HG02623 (cell line): ENCODE data around the gene ATP2A1.
"Not testable (repeated sequence)": the region's sequence is repeated elsewhere in the genome, so short reads cannot be mapped to it uniquely, and the experiment has no call there.

Experiments
- ATAC-seq: cut with Tn5 transposase; IDR thresholded peaks from one replicate; pipeline ENCODE4 v1.9.1; 2021; ENCODE audit warnings: moderate library complexity; ENCODE audit not compliant: unreplicated experiment

The ATP2A1 gene

DNA sequence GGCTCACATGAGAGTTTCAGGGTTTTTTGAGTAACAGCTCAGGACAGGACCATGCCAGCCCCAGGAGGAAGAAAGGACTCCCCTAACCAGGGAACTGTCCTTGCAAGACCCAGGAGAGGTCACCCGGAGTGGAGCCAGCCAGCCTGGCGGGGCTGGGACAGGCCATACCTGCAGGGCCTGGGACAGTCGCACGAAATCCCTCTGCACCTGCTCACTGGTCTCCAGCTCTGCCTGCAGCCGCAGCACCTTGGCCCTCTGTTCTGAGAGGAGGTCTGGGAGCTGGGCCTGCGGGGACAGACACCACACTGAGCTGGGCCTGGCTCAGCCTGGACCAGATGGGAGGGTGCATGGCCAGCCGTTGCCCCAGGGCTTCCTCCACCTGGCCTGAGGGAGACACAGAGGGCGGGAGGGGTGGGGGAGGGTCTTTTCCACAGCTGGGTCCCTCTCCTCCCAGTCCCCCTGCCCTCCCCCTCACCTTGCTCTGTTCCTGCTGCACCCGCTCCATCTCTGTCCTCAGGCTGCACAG, 27.0 kb downstream of the ATP2A1 start:
- ATAC-seq: no peak

DNA sequence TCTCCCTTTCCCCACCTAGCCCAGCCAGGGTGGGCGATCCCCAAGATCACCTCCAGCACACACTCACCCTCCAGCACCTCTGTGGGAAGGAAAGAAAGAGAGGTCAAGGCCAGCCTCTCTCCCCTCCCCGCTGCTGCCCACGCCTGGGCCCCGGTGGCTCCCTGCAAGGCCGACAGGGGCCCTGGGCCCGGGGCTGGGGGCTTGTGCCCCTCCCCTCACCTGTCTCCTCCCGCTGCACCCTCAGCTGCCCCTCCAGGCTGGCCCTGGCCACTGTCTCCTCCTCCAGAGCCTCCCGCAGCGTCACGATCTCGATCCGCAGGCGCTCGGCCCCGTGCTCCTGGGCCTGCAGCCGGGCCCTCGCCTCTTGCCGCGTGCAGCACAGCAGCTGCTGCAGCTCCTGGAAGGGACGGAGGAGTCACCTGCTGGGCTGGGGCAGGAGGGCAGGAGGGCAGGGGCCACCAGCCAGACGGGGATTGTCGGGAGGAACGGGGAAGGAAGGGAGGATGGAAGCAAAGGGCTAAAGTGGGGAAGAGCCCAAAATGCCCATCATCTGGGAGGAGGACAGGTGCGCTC, 27.6 kb downstream of the ATP2A1 start:
- ATAC-seq: no peak

DNA sequence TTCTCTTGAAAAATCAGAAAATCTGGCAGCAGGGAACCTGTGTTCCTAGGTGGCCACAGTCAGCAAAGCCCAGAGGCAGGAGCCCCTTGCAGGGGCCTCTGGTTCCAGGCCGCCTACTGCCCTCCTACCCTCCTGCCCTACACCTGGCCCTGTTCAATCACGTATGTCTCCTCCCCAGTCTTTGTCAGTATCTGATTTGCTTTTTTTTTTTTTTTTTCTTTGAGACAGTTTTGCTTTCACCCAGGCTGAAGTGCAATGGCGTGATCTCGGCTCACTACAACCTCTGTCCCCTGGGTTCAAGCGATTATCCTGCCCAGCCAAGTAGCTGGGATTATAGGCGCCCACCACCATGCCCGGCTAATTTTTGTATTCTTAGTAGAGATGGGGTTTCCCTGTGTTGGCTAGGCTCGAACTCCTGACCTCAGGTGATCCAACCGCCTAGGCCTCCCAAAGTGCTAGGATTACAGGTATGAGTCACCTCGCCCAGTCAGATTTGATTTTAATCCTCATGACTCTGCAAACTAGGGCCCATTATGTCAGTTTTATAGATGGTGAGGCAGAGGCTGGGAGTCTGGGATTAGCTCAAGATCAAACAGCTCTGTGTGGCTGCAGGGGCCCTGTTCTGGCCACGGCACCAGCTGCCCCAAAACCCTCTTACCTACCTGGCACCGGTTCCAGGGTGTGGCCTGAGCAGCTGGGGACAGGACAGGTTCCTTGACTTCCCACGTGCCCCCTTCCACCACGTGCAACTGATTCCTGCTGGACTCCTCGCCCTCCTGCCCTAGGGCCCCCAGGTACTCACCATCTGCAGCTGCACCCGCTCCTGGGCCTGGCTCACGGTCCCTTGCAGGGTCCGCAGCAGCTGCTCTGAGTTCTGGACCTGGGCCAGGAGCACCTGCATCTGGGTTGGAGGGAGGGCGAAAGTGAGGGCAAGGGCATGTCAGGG, 32.1 kb downstream of the ATP2A1 start:
- ATAC-seq: no peak

DNA sequence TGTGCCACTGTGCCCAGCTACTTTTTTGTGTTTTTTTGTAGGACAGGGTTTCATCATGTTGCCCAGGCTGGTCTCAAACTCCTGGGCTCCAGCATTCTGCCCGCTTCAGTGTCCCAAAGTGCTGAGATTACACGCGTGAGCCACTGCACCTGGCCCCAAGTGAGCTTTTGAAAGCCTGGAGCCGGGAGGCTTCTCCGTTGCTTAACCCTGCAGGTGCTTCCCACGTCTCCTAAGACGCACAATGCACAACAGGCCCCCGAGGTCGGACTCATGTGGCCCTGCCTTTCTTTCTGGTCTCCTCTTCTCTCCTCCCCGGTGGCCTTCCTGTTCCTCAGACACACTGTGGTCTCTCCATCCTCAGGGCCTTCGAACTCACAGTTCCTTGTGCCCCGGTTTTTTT, 34.3 kb downstream of the ATP2A1 start:
- ATAC-seq: no peak

DNA sequence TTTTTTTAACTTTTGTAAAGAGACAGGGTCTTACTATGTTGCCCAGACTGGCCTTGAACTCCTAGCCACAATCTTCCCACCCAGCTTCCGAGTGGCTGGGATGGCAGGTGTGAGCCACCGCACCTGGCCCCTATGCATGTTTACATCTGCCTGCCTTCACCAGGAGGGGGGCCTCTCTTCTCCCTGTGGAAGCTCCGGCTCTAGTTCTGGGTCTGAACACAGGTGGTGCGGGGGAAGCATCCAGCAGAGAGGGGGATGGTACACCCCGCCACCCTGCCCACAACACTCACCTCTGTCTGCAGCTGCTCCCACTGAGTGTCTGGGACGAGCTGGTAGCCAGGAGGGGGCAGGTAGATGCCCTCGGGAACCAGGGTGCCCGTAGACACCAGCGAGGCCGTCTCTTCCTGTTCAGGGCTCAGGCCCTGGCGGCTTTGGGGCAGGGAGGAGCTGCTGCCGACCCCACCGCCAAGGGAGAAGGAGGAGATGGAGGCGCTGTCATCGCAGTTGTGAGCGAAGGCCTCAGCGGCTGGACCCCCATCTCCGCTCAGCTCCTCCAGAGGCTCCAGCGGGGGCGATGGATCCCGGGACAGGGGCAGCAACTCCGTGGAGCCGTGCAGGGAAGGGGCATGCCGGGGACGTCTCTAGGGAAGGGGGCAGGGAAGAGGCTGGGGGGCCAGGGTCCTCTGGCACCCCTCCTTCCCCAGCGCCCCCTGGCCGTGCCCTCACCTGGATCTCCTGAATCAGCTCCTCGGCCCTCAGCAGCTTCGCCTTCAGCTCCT, 35.8 kb downstream of the ATP2A1 start:
- no peak for ATAC-seq

- ATAC-seq: no peak
These were observed 36.9 kb downstream of the ATP2A1 start for GRCh38 chr16:28915181-28915580.

DNA sequence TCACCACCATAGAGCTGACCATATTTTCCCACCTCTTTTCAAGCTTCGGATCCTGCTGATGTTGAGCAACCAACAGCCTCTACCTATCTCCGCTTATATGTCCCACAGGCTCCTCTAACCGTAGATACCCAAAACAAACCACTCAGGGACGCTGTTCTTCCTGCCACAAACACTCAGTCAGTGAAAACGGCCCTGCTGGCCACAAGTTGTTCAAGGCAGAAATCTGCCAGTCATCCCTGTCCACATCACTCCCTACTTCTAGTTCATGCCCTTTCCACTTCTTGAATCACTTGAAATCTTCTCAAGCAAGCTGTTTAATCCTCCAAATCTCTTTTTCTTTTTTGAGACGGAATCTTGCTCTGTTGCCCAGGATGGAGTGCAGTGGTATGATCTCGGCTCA, 38.8 kb downstream of the ATP2A1 start:
- ATAC-seq: no peak

- ATAC-seq: no peak
These were observed 40.4 kb downstream of the ATP2A1 start for GRCh38 chr16:28918698-28919097.

DNA sequence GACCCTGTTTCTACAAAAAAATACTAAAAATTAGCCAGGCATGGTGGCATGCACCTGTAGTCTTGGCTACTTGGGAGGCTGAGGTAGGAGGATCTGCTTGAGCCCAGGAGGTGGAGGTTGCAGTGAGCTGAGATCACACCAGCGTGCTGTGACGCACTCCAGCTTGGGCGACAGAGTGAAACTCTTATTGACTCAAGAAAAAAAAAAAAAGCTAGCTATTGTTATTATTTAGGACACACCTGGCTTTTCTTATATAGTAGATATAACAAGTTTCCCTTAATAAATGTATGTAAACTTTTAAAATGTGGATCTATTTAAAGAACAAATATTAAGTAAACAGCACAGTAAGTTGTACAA, 44.9 kb downstream of the ATP2A1 start:
- ATAC-seq: no peak

DNA sequence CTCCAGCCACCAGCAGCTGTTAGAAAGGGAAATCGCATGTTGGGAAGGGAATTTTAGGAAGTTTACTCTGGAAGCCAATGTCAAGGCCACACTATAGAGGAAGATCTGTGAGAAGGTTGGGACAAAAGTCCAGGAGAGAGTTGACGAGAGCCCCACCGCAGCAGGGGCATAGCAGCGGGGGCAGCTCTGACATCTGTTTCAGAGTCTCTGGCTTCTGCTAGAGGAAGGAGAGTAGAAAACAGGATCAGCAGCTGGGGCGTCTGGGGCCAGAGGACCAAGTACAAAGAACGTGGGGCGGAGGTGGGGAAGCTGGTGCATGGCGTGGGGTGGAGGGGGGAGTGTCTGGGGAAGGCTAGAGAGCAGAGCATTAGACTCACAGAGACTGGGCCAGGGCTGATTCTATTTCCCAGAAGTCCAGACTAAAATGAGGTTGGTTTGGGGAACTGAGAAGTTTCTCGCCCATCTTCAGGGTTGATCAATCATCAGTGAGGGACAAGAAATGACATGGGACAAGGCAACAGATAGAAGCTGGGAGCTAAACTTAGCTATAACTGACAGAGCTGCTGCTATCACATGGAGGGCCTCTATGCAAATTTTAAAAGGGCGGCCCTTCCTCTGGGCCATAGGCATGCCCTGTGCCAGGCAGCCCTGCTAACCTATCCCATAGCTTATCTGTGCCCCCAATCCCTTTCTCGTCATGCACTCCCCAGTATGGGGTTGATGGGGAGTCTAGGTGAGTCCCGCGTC, 45.5 kb downstream of the ATP2A1 start:
- ATAC-seq: peak; percentile 42

DNA sequence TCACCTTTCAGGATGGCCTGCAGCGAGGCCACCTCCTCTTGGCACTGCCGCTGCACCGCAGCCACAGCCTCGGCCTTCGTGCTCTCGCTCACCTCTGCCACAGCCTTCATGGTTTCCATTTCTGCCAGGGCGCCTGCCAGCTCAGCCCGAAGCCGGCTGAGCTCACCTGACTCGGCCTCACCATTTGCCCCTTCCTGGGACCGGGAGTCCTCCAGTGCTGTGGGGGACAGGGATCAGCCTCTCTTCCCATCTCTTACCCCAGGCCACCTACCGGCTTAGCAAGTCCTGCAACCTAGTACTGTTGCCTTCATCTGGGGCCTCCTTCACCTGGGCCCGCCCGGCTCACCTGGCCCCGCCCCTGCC, 46.1 kb downstream of the ATP2A1 start:
- ATAC-seq: no peak

GRCh38 chr16:28924762-28925385, 46.6 kb downstream of the ATP2A1 start, which contains the start of gene RABEP2:
RABEP2 (minus strand) TSS chr16:28925238; CDS start chr16:28925163, 75 bp downstream.
- ATAC-seq: peak; percentile 50

DNA sequence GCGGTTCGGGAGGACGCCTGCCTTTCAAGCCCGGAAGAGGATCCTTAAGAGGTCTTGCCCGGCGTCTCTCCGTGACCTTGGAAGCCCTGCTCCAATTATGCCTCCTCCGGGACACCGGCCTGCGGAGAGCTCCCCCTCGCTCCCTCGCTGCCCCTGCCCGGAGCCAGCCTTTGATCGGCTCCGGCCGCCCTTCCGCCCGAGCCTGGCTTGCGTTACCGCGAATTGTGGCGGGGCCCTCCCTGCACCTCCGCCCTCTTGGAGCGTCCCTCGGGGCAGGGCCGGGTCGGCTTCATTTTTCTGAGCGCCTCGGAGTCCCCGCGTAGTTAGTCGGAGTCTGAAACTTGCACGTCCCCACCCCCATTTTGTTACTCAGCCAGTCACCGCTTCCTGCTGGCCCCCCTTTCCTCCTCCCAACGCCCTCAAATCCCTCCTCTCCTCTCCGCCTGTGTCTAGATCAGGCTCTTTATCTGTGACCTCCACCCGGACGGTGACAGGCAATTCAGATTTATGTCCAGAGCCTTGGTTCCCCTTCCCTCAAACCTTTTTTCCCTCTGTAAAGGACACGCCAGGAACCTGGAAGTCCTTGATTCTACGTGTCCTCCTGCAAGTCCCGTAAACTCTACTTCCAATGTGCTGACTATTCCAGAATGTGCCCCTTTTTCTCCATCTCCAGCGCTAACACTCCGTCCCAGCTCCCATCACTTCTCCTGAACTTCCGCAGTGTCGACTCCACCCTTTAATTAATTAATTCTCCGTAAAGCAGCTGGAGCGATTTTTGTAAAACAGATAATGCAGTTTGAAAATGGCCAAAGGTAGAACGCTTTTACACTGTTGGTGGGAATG, 47.3 kb downstream of the ATP2A1 start:
- peak; percentile 21 for ATAC-seq

DNA sequence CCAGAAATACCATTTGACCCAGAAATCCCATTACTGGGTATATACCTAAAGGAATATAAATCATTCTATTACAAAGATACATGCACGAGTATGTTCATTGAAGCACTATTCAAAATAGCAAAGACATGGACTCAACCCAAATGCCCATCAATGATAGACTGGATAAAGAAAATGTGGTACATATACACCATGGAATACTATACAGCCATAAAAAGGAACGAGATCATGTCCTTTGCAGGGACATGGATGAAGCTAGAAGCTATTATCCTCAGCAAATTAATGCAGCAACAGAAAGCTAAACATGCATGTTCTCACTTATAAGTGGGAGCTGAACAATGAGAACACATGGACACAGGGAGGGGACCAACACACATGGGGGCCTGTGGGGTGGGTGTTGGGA, 48.0 kb downstream of the ATP2A1 start:
- ATAC-seq: not testable (repeated sequence)

DNA sequence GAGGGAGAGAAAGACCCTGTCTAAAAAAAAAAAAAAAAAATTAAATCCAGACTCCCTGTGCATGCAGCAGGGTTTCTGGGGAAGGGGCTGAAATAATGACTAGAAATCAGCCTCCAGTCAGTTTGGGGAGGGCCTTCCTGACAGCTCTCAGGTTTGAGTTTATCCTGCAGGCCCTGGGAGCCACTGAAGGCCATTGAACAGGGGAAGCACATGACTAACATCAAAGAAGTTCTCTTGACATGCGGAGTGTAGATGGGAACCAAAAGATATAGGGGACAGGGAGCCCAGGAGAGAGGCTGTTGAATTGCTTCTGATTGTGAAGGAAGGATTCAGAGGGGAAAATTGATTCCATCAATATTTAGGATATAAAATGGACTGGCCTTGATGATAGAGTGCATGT, 49.5 kb downstream of the ATP2A1 start:
- no peak for ATAC-seq

DNA sequence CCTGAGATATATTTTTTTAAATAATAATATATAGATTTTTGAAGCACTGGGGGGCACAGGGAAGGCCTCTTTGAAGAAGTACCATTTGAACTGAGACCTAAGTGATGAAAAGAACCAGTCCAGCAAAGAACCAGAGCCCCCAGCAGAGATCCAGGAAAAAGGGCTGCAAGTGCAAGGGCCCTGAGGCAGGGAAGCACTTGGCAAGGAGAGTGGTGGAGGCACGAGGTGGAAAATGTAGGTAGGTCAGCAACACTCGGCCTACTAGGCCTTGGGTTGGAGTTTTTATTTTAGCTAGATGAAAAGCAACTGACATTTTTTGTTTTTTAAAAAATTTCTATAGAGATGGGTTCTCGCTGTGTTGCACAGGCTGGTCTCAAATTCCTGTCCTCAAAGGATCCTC, 51.9 kb downstream of the ATP2A1 start:
- ATAC-seq: no peak

DNA sequence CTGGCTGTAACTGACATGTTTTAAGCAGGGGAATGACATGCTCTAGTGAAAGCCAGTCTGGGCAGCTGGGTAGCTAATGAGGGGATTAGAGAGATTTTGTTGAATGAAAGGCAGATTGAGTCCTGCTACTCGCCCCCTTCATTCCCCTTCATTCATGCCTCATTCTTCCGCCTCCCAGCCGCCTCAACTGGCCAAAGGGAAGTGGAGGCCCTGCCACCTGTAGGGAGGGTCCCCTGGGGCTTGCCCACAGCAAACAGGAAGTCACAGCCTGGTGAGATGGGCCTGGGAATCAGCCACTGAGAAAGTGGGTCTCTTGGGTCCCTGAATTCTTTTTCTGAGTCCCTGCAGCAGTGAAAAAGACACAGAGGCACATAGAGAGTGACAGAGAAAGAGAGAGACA, 52.4 kb downstream of the ATP2A1 start:
- ATAC-seq: no peak

GRCh38 chr16:28931801-28932225, 53.5 kb downstream of the ATP2A1 start, which contains the start of gene CD19:
CD19 (plus strand) TSS chr16:28931971; CDS start chr16:28932001, 30 bp downstream.
- no peak for ATAC-seq
